ENCODE results near the gene CLIC6. TPM values are rescaled to one million over a fixed set of nuclear protein-coding genes. Genes with fewer than 3 reads are reported as not detected.

The CLIC6 gene
- total RNA-seq, 1 donor from 2014 or later, result 17.6 TPM

GRCh38 chr21:34744801-34745200 lies 76.0 kb downstream of the CLIC6 start:
- DNase-seq (ENCODE audit: extremely low spot score, unreplicated experiment), result no peak
- H3K9me3 Mint-ChIP-seq, result no peaks in the 10 kb centered on the region
- peaks cover 33% of the 10 kb centered on the region for H3K27me3 Mint-ChIP-seq
- H3K27ac Mint-ChIP-seq, result no peak overlapping the region
- no peak overlapping the region for H3K4me3 Mint-ChIP-seq
- peaks cover 6% of the 10 kb centered on the region for H3K4me1 Mint-ChIP-seq (ENCODE audit: unreplicated experiment)
- no peaks in the 10 kb centered on the region for H3K36me3 Mint-ChIP-seq
- no peak for TF ChIP-seq CTCF (conservative IDR thresholded peaks at IDR 0.05)

- Mint-ChIP-seq H3K4me1 (ENCODE audit: unreplicated experiment) (peaks cover 6% of the 10 kb centered on the region), H3K36me3 (no peaks in the 10 kb centered on the region), H3K27me3 (peaks cover 35% of the 10 kb centered on the region), H3K9me3 (no peaks in the 10 kb centered on the region), H3K4me3 (peak overlapping the region; percentile 50), H3K27ac (peak overlapping the region; percentile 65)
- DNase-seq (ENCODE audit: extremely low spot score, unreplicated experiment), result no peak
- peak; percentile 94 for TF ChIP-seq CTCF (conservative IDR thresholded peaks at IDR 0.05)
These were observed 76.9 kb downstream of the CLIC6 start for GRCh38 chr21:34745557-34746255.

- Mint-ChIP-seq H3K27ac (no peak overlapping the region), H3K27me3 (peaks cover 29% of the 10 kb centered on the region), H3K4me1 (ENCODE audit: unreplicated experiment) (peaks cover 6% of the 10 kb centered on the region), H3K9me3 (no peaks in the 10 kb centered on the region), H3K4me3 (no peak overlapping the region), H3K36me3 (no peaks in the 10 kb centered on the region)
- DNase-seq (ENCODE audit: extremely low spot score, unreplicated experiment), result no peak
- no peak for TF ChIP-seq CTCF (conservative IDR thresholded peaks at IDR 0.05)
These were observed 80.1 kb downstream of the CLIC6 start for GRCh38 chr21:34748862-34749261.

- DNase-seq (ENCODE audit: extremely low spot score, unreplicated experiment), result no peak
- Mint-ChIP-seq H3K36me3 (no peaks in the 10 kb centered on the region), H3K9me3 (no peaks in the 10 kb centered on the region), H3K27ac (no peak overlapping the region), H3K4me3 (no peak overlapping the region), H3K27me3 (peaks cover 24% of the 10 kb centered on the region), H3K4me1 (ENCODE audit: unreplicated experiment) (no peaks in the 10 kb centered on the region)
- no peak for TF ChIP-seq CTCF (conservative IDR thresholded peaks at IDR 0.05)
These were observed 86.2 kb downstream of the CLIC6 start for GRCh38 chr21:34754690-34755647.

- no peaks in the 10 kb centered on the region for H3K4me1 Mint-ChIP-seq (ENCODE audit: unreplicated experiment)
- H3K27ac Mint-ChIP-seq, result no peak overlapping the region
- no peak overlapping the region for H3K4me3 Mint-ChIP-seq
- no peak for DNase-seq (ENCODE audit: extremely low spot score, unreplicated experiment)
- H3K36me3 Mint-ChIP-seq, result no peaks in the 10 kb centered on the region
- no peak for TF ChIP-seq CTCF (conservative IDR thresholded peaks at IDR 0.05)
- no peaks in the 10 kb centered on the region for H3K27me3 Mint-ChIP-seq
- H3K9me3 Mint-ChIP-seq, result no peaks in the 10 kb centered on the region
These were observed 93.0 kb downstream of the CLIC6 start for GRCh38 chr21:34761758-34762330.
